Common myeloid progenitor, CD34-positive (primary cell): ENCODE data around the gene MYCBPAP.

Experiments used
- CTCF ChIA-PET: fragments of 350-600 bp; sonication (Branson Sonifier 250); formaldehyde crosslinking; loops from one replicate; lab custom pipeline; 2021; ENCODE audit warnings: antibody characterized with exemption; lab: Charles Lee
- POLR2A ChIA-PET: fragments of 350-600 bp; sonication (Branson Sonifier 250); formaldehyde crosslinking; loops from one replicate; lab custom pipeline; 2021; ENCODE audit warnings: antibody characterized with exemption; lab: Charles Lee
- DNase-seq, 3 donors: peaks; one replicate each; pipeline versions ENCODE4 v3.0.0 to v3.0.0-alpha.2; 2013
- H3K27ac ChIP-seq, 2 experiments: 1 replicate in 1 of 2; 2 replicates in 1 of 2; pipeline ENCODE4 v1.7.0; 2013; ENCODE audit warnings: inconsistent platforms in 2 of 2, low read length in 2 of 2, mild to moderate bottlenecking in 2 of 2, low read depth in 1 of 2, moderate library complexity in 1 of 2; ENCODE audit not compliant: severe bottlenecking in 2 of 2, insufficient read depth in 1 of 2, poor library complexity in 1 of 2
- H3K27me3 ChIP-seq, 5 experiments: replicated peaks in 2 of 5; 1 replicate in 3 of 5; 2 replicates in 2 of 5; pipeline versions ENCODE4 v1.6.1 to v1.7.0; 2013; ENCODE audit warnings: low read length in 4 of 5, mild to moderate bottlenecking in 2 of 5, moderate library complexity in 2 of 5, inconsistent platforms in 1 of 5; ENCODE audit not compliant: insufficient read depth in 5 of 5, control insufficient read depth in 4 of 5
- H3K36me3 ChIP-seq, 4 experiments: 1 replicate in 2 of 4; 2 replicates in 2 of 4; pipeline versions ENCODE4 v1.6.1 to v1.7.0; 2013; ENCODE audit warnings: low read length in 3 of 4, control low read depth in 1 of 4, mild to moderate bottlenecking in 1 of 4; ENCODE audit not compliant: control insufficient read depth in 4 of 4, insufficient read depth in 4 of 4
- H3K4me1 ChIP-seq, 4 experiments: 1 replicate in 3 of 4; 2 replicates in 1 of 4; pipeline versions ENCODE4 v1.6.1 to v1.7.1; 2013; ENCODE audit warnings: low read length in 3 of 4, mild to moderate bottlenecking in 3 of 4, control low read depth in 1 of 4, inconsistent platforms in 1 of 4, moderate library complexity in 1 of 4; ENCODE audit not compliant: control insufficient read depth in 4 of 4, insufficient read depth in 4 of 4; ENCODE audit errors: control extremely low read depth in 1 of 4
- H3K4me3 ChIP-seq, 7 experiments: 1 replicate in 4 of 7; 2 replicates in 3 of 7; pipeline versions ENCODE4 v1.5.1 to v1.7.0; 2013; ENCODE audit warnings: mild to moderate bottlenecking in 7 of 7, low read length in 6 of 7, moderate library complexity in 6 of 7, inconsistent platforms in 2 of 7, low read depth in 2 of 7, control low read depth in 1 of 7; ENCODE audit not compliant: insufficient read depth in 4 of 7, control insufficient read depth in 1 of 7; ENCODE audit errors: extremely low read depth in 1 of 7
- H3K9me3 ChIP-seq, 5 experiments: 1 replicate in 4 of 5; 2 replicates in 1 of 5; pipeline versions ENCODE4 v1.6.1 to v1.7.1; 2013; ENCODE audit warnings: low read length in 4 of 5, mild to moderate bottlenecking in 2 of 5, inconsistent platforms in 1 of 5, low read depth in 1 of 5, moderate library complexity in 1 of 5; ENCODE audit not compliant: control insufficient read depth in 4 of 5, insufficient read depth in 2 of 5; ENCODE audit errors: control extremely low read depth in 1 of 5
- WGBS: methylation state at CpG from one replicate; pipeline ENCODE4 v1.1.5; 2013; ENCODE audit not compliant: insufficient coverage; 5-methylcytosine and 5-hydroxymethylcytosine counted together

The MYCBPAP gene

DNA sequence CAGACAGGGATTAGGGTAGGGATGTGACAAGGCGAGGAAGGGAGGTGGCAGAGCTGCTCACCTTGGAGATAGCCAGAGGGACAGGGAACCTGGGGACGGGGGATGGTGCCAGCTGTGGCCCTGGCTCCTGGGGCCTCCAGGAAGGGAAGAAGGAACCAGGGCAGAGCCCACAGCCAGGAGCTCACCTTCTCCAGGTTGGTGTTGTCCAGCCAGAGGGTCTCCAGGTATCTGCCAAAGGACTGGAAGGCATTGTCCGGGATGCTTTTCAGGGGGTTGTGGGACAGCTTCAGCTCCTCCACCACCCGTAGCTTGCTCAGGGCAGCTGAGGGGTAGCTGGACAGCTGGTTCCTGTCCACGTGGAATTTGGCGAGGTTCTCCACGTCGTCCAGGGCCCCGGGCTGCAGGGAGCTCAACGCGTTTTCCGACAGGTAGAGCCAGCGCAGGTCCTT is 40.4 kb upstream of the MYCBPAP start:
- Histone ChIP-seq H3K27ac (no peak overlapping the region), H3K4me3 (no peak overlapping the region), H3K36me3 (peaks cover 0 to 6% (median 4%) of the 10 kb centered on the region in 4 experiments), H3K4me1 (peaks cover 0 to 27% (median 19%) of the 10 kb centered on the region in 4 experiments), H3K27me3 (peaks cover 0 to 31% (median 7%) of the 10 kb centered on the region in 5 experiments), H3K9me3 (no peaks in the 10 kb centered on the region)
- no peak for DNase-seq
- CTCF ChIA-PET: interaction anchor here (0.8 to 1.7 kb wide), 8 partner anchors 9 to 52 kb away, joined by 3 to 6 read pairs (median 4); no protein-coding TSS in a partner anchor
- 92% methylated on average over 12 of the region's 13 CpGs for WGBS
- POLR2A ChIA-PET: no interaction called here

DNA sequence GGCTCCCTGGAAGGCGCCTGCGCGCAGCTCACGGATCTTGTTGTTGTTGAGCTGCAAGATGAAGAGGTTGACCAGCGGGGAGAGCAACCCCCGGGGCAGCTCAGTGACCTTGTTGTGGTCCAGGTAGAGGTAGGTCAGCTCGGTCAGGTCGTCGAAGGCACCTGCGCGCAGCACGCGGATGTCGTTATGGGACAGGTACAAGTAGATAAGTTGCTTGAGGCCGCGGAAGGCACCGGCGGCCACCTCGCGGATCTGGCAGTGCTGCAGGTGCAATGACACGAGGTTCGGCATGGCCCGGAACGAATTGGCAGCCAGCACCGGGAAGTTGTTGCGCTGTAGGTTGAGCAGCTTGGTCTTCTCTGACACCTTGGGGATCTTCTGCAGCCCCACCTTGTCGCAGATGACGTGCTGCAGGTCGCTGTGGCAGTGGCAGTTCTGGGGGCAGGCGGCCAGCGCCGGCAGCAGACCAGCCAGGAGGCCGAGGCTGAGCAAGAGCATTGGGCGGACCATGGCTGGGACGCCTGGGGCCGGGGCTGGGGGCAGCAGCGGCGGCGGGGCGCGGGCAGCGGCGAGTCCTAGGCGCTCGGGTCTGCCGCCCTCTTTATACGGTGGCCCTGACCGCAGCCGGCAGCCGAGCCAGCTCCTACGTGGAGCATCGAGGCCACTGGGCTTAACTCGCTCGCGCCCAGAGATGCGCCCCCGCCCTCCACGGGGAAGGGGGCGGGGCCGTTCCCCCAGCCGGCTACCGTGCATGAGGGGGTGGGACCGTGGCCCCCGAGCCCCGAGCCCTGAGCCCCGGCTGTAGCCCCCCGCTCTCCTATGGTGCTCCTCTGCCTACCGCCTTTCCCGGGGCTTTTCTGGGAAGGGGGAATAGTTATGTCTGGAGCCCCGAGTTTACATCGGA is 39.7 kb upstream of the MYCBPAP start, which contains the start of gene CHAD:
Gene CHAD (minus strand): TSS at position 577 of the 904 bp plus-strand sequence. CDS start 67 bp downstream, at position 510.
- Histone ChIP-seq H3K36me3 (peaks cover 0 to 8% (median 5%) of the 10 kb centered on the region in 4 experiments), H3K4me3 (peak within 1 kb of the TSS in 4 of 7 experiments; percentile 38 to 69 (median 62)), H3K27ac (no peak within 1 kb of the TSS), H3K27me3 (peaks cover 0 to 31% (median 7%) of the 10 kb centered on the region in 5 experiments), H3K9me3 (no peaks in the 10 kb centered on the region), H3K4me1 (peaks cover 0 to 27% (median 19%) of the 10 kb centered on the region in 4 experiments)
- DNase-seq: peak in 2 of 3 donors; percentile 43 to 52
- POLR2A ChIA-PET: no interaction called here
- WGBS: 50% methylated on average over 47 of the region's 71 CpGs
- CTCF ChIA-PET: interaction anchor here (0.6 to 1.7 kb wide), 9 partner anchors 8 to 110 kb away, joined by 3 to 6 read pairs (median 4); no protein-coding TSS in a partner anchor

DNA sequence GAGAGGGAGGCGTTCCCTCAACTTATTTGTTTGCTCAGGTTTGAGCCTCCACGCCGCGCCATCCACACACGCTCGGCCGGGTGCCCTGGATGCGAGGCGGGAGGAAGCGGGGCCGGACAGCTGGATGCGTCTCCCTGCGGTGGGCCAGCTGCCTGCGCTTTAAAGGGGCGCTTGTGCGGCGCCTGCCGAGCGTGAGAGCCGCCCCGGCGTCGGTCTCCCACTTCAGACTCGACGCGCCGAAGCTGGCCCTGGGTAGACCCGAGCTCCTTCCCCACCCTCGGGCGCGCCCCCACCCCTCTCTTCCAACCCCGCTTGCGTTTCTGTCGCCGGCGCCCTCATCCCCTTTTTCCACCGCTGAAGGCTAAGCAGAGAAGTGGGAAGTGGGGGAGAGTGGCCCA is 39.0 kb upstream of the MYCBPAP start:
- 8% methylated on average over 31 of the region's 37 CpGs for WGBS
- CTCF ChIA-PET: interaction anchor here (1.1 to 1.7 kb wide), 4 partner anchors 13 to 110 kb away, joined by 3 to 4 read pairs (median 4); no protein-coding TSS in a partner anchor

DNA sequence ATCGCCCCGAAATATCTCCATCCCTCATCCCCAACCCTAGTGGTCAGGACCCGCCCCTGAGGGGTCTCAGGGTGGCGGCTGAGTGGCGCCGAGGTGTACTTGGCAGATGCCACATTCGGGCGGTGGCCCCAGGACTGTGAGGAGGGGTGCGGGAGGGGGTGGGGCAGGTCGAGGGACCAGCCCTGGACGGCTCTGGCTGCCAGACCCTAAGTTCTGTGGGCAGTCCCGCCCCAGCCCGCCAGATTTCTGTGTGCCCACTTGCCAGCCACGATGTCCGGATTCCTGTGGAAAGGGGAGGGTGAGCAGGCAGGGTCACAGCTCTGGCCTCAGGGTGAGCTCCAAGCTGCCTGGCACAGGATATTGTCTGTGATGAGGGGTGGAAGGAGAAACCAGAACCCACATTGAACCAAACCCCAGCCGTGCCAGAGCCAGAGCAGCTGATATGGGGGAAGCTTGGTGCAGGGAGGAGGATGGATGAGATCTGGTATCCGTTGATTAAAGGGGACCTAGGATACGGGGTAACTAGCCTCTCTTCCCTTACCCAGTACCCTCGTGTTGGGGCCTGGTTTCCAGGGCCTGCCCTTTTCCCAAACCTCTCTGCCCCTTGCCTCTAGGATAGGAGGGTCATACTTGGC is 38.5 kb upstream of the MYCBPAP start:
- Histone ChIP-seq H3K27ac (no peak overlapping the region), H3K27me3 (peaks cover 0 to 31% (median 7%) of the 10 kb centered on the region in 5 experiments), H3K4me1 (peaks cover 0 to 27% (median 19%) of the 10 kb centered on the region in 4 experiments), H3K36me3 (peaks cover 0 to 13% (median 8%) of the 10 kb centered on the region in 4 experiments), H3K9me3 (no peaks in the 10 kb centered on the region), H3K4me3 (peak overlapping the region in 1 of 7 experiments; percentile 66)
- POLR2A ChIA-PET: no interaction called here
- CTCF ChIA-PET: interaction anchor here (1.3 to 1.8 kb wide), 2 partner anchors 10 to 13 kb away, joined by 3 to 5 read pairs; no protein-coding TSS in a partner anchor
- WGBS: 90% methylated on average over 9 of the region's 19 CpGs
- no peak for DNase-seq

More for the DNA sequence above, 39.0 kb upstream of the MYCBPAP start:
- peaks cover 0 to 27% (median 19%) of the 10 kb centered on the region in 4 experiments for H3K4me1 ChIP-seq
- POLR2A ChIA-PET: no interaction called here
- peaks cover 0 to 9% (median 8%) of the 10 kb centered on the region in 4 experiments for H3K36me3 ChIP-seq
- H3K27ac ChIP-seq: no peak overlapping the region
- no peaks in the 10 kb centered on the region for H3K9me3 ChIP-seq
- peak in 2 of 3 donors; percentile 17 to 36 for DNase-seq
- H3K27me3 ChIP-seq: peaks cover 0 to 31% (median 7%) of the 10 kb centered on the region in 5 experiments
- peak overlapping the region in 4 of 7 experiments; percentile 38 to 69 (median 62) for H3K4me3 ChIP-seq

DNA sequence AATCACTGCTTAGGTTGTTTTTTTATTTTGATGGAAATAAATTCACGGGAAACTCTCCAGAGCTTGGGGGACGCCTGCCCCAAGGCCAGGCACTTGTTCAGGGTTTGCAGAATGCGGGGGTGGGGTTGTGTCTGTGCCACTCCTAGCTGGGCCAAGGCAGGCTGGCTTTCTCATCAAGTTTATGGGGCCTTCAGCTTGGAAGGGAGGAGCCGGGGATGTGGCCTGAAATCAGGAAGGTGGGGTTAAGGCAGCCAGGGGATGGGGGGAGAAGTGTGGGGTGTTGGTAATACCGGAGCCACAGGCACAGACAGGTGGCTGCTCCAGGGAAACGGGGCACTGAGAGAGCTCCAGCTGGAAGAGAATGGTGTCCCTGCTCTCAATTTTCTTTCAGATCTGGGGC is 37.8 kb upstream of the MYCBPAP start:
- no peak overlapping the region for H3K4me3 ChIP-seq
- H3K27me3 ChIP-seq: peaks cover 0 to 31% (median 7%) of the 10 kb centered on the region in 5 experiments
- POLR2A ChIA-PET: no interaction called here

DNA sequence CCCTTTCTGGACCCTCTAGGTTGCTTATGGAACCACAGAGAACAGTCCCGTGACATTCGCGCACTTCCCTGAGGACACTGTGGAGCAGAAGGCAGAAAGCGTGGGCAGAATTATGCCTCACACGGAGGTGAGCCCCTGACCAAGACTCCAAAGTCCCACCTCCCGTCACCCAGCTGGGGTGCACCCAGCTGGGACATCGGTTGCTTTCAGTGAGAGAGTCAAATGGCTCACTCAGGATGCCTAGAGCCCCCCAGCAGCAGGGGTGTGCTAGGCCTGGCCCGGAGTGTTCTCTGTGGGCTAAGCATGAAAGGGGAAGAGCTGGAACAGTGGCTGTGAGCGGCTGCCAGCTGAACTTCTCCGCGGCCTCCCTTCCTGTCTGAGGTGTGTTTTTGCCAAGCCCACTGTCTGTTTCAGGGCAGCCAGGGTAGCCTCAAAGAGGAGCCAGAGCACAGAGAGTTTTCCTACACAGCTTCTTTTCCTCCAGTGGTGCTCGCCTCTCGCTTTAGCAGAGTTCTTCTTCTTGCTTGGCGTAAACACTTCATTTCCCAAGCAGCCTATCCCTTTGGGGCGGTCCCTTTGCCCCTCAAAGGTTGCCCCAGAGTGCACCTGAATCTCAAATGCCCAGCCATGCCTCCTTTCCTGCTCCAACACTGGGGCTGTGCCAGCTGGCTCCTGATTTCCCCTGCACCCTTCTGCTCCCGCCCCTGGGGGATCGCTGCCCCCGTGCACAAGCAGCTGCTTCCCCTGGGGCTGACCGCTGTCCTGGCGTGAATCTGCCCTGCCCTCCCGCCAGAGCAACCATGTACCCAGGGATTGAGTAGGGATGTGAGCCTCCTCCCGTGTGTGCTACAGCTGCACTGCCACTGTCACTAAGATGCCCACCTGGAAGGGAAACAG is 37.0 kb upstream of the MYCBPAP start:
- H3K27me3 ChIP-seq: peaks cover 0 to 34% (median 7%) of the 10 kb centered on the region in 5 experiments
- H3K4me1 ChIP-seq: peaks cover 0 to 27% (median 19%) of the 10 kb centered on the region in 4 experiments
- no peak overlapping the region for H3K27ac ChIP-seq
- WGBS: 78% methylated on average over 20 of the region's 22 CpGs
- H3K4me3 ChIP-seq: no peak overlapping the region
- POLR2A ChIA-PET: no interaction called here
- peaks cover 2 to 13% (median 6%) of the 10 kb centered on the region in 4 experiments for H3K36me3 ChIP-seq
- DNase-seq: peak in 2 of 3 donors; percentile 37 to 49
- CTCF ChIA-PET: interaction anchor here (0.8 to 1.8 kb wide), 7 partner anchors 8 to 155 kb away, joined by 3 to 5 read pairs (median 3); partner anchors contain the start of gene LRRC59
- H3K9me3 ChIP-seq: no peaks in the 10 kb centered on the region

More for the DNA sequence above, 37.8 kb upstream of the MYCBPAP start:
- DNase-seq: no peak
- H3K4me1 ChIP-seq: peaks cover 0 to 27% (median 19%) of the 10 kb centered on the region in 4 experiments
- peaks cover 2 to 13% (median 6%) of the 10 kb centered on the region in 4 experiments for H3K36me3 ChIP-seq
- 98% methylated on average over 5 of the region's 6 CpGs for WGBS
- no peak overlapping the region for H3K27ac ChIP-seq
- no peaks in the 10 kb centered on the region for H3K9me3 ChIP-seq
- CTCF ChIA-PET: interaction anchor here (1.2 to 1.8 kb wide), 3 partner anchors 9 to 156 kb away, joined by 3 to 5 read pairs (median 5); partner anchors contain the start of gene LRRC59
